ENCODE results near the gene PARVG. TPM values are rescaled to one million over a fixed set of nuclear protein-coding genes. Genes with fewer than 3 reads are reported as not detected.
A peak's percentile ranks its signal among the peaks of the same experiment; 100 is the strongest.
"Not testable (repeated sequence)": the region's sequence is repeated elsewhere in the genome, so short reads cannot be mapped to it uniquely, and the experiment has no call there.

Gene PARVG
- total RNA-seq, 1 donor from 2014 or later = 2.1 TPM

DNA sequence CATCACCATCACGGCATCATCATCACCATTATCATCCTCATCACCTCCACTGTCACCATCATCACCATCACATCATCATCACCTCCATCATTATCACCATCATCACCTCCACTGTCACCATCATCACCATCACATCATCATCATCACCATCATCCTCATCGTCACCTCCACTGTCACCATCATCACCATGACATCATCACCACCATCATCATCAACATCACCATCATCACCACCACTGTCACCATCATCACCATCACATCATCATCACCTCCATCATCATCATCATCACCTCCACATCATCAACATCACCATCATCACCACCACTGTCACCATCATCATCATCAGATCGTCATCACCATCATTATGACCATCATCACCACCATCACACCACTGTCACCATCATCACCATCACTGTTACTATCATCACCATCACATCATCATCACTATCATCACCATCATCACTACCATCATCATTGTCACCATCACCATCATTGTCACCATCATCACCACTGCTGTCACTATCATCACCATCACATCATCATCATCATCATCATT, 32.8 kb downstream of the PARVG start:
- ATAC-seq = no peak

DNA sequence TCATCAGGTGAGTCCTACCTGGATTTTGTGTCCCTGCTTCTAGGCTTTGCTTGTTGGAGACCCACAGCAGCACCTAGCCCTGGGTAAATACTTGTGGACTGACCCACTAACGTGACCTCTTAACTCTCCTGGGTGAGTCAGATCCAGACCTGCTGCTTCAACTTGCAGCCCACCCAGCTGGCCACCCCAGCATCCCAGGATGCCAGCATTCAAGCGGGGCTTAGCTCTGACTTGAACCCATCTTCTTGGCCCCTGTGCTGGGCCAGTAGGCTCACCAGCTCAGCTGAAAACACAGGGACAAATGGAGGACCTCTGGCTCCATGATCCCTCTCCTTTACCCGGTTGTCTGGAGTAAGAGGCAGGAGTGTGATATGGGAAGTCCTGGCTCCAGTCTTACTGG, 33.5 kb downstream of the PARVG start:
- no peak for ATAC-seq

GRCh38 chr22:44214764-44215163, 34.0 kb downstream of the PARVG start:
- ATAC-seq = no peak

DNA sequence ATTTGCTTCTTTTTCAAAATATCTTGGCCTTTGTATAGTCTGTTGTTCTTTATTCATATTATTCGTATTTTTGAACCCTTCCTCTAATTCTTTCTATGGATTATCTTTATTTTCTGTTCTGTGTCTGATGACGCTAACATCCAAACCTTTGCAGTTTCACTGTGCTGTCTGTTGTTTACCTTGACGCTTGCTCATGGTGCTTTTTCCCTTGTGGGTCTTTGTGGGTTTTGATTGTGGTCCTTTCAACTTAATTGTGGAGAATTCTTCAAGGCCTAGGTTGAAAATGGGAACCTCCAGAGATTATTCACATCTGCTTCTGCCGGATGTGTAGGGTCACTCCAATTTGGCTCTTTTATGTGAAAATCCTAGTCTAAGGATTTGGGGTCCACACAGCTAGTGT, 34.6 kb downstream of the PARVG start:
- no peak for ATAC-seq

DNA sequence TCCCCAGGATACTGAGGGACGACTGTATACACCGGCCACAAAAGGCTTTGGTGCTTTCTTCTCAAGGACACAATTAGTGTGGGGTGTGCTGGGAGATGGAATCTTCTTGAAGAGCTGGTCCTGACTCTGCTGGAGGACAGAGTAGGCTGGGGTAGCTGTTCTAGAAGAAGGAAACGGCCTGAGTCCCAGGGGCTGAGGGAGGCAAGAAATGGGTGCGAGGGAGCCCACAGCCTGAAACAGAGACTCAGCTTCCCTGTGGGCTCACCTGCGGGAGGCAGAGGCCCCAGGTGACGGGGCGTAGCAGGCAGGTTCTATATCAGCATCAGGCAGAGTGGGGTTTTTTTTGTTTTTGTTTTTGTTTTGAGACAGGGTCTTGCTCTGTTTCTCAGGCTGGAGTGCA, 36.6 kb downstream of the PARVG start:
- no peak for ATAC-seq

DNA sequence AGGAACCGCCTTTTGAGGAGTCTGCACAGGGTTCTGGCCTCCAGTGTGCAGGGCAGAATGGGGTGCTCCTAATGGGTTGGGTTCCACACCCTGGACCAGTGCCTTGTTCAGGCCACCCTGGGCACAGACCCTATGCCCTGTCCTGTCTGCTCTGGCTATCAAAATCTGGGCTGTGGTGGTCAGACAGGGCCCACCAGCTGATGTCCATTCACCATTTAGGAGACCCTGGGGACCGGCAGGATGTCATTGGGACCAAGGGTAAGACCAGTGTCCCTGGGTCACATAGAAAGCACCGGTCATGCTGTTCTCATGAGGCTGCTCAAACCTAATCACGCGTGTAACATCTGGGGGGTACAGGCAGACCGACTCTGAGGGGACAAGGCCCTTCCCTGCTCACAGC, 37.3 kb downstream of the PARVG start:
- no peak for ATAC-seq

GRCh38 chr22:44219101-44219870, 38.6 kb downstream of the PARVG start:
- ATAC-seq = no peak

GRCh38 chr22:44220727-44221680, 40.3 kb downstream of the PARVG start:
- ATAC-seq = no peak

DNA sequence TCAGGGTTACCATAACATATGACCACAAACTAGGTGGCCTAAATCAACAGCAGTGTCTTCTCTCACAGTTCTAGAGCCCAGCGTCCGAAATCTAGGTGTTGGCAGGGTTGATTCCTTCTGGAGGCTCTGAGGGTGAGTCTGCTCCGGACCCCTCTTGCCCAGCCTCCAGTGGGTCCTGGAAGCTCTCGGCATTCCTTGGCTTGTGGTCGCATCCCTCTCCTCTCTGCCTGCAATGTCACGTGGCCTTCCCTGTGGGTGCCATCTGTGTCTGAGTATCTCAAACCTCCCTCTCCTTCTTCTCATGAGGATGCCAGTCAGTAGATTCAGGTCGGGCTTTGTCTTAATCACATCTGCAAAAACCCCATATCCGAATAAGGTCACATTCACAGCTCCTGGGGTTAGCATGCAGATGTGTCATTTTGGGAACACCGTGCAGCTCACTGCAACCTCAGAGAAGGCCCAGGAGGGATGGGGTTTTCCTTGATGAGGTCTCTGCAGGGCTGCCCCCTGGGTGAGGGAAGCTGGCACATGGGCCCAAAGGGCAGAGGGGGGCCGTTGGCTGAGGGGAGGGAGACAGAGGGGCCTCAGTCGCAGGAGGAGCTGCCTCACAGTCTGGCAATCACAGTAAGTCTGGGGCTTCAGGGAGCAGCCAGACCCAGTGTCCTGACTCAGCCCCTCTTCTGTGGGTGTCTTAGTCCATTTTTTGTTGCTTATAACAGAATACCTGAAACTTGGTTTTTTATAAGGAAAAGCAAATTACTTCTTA, 41.2 kb downstream of the PARVG start:
- no peak for ATAC-seq

DNA sequence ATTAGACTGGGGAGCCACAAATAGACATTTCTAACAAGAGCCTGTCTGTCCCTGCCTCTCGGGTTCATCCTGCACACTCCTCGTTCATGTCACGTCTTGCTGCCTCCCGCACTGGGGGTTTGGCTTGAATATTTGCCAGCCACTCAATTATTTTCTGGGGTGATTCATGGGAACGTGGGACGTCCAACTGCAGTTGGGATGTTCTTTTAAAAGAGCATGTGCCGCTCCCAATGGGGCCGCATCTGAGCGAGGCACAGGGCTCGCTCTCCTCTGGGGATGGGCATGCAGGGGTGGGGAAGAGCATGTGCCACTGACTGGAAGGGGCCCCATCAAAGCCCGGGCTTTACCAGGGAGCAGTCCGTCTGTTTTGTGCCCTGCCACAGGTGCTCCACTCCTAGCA, 43.4 kb downstream of the PARVG start:
- ATAC-seq = peak; percentile 81

GRCh38 chr22:44225091-44225689, 44.5 kb downstream of the PARVG start:
- no peak for ATAC-seq

DNA sequence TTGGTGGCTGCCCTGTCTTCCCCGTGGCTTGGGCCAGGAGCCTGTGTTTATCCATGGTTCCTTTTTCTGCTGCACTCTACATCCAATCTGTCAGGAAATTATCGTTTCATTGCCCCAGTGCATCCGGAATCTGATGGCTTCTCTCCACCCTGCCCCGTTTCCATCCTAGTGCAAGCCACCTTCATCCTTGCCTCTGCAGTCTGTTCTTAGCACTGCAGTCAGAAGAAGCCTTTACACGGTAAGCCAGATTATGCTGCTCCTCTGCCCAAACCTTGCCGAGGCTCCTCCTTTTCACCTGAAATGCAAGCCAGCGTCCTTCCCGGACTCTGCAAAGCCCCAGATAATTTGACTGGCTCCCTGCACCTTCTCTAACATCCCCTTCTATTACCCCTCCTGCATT, 45.1 kb downstream of the PARVG start:
- no peak for ATAC-seq

DNA sequence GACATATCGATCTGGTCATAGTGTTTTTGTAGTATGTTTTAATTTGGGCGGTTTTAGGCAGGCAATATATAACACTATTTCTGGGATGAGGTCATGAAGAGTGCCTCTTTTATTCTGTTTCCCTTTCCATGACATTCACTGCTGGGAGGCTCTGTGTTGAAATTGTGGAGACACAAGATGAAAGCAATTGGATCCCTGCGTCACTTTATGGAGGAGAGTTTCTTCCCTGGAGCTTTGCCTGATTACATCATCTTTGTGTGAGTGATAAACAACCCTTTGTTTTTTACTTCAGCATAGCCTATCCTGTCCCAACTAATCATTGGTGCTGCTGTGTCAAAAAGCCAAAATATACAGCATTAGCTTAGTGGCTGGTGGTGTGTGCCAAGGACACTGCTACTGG, 48.6 kb downstream of the PARVG start:
- peak; percentile 78 for ATAC-seq

DNA sequence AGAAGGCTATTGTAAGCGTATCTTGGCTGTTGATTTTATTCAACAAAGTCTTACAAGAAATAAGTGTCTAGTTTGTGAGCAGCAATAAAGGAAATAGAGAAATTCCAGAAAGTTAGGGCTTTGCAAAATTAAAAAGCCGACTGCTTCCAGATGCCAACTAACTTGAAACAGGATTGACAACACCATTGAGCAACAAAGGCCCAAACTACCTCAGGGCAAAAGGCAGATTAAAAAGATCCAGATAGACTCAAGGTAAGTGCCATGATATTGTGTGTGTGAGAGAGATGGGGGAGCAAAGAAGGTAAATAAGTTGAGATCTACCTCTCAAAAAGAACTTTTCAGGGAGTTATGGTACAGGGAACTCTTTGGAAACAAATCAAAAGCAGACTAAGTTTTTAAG, 49.1 kb downstream of the PARVG start:
- ATAC-seq = peak; percentile 69

DNA sequence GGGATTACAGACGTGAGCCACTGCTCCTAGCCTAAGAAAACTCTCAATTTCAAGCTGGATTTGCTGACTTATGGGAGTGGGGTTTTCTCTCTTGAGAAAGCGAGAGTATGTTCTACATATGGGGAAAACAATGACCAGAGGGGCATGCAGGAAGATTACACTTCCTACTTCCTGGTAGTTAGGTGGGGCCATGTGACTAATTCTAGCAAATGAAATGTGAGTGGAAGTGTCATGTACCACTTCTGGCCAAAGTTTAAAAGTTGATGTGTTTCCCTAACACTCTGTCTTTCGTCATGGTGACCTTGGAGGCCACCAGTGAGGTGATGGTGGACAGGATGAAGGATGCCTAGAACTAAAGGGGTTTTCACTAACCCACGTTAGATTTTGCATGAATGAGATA, 50.5 kb downstream of the PARVG start:
- no peak for ATAC-seq

GRCh38 chr22:44234372-44234771, 53.6 kb downstream of the PARVG start:
- ATAC-seq = not testable (repeated sequence)

DNA sequence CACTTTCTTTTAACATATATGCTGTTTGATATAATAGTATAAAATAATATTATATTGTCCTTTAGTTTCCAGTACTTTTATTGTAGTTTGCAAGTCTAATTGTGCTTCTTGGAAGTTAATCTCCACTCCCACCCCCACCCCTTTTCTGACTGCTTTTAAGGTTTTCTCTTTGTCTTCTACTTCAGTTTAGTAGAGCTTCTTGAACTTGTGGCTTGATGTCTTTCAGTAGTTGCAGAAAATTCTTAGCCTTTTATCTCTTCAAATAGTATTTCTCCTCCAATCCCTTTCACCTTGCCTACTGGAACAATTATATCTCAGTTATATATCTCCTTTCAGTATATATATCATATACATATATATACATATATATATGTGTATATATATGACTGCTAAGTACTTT, 56.6 kb downstream of the PARVG start:
- ATAC-seq = no peak

GRCh38 chr22:44241121-44241520, 60.4 kb downstream of the PARVG start:
- ATAC-seq = not testable (repeated sequence)

- no peak for ATAC-seq
Measured at GRCh38 chr22:44242946-44243724, 62.4 kb downstream of the PARVG start.

- ATAC-seq = no peak
Measured at GRCh38 chr22:44243761-44244160, 63.0 kb downstream of the PARVG start.

DNA sequence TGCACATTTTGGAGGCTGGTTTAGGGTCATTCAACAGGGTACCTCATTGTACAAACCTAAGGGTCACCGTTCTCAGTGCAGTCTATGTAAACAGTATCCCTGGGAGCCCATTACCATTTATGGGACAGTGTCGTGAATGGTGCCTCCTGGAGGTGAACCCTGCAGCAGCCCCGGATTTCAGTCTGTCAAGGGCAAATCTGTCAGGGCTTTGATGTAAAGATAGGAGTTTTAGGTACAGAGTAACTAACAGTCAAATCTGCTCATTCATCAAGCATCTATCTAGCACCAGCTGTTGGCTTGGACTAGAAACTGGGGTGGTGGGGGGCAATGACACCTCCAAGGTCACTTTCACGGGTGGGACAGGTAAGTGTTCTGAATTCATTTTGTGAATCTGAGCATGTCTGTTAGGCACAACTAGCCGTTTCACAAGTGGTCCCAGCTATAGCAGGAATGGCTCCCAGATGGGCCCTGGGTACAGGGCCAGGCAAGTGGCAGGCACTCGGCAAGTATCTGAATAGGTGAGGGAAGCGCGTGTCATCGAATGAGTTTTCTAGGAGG, 63.6 kb downstream of the PARVG start:
- no peak for ATAC-seq
